ENCODE measurements around the gene ANO2.

The ANO2 gene

DNA sequence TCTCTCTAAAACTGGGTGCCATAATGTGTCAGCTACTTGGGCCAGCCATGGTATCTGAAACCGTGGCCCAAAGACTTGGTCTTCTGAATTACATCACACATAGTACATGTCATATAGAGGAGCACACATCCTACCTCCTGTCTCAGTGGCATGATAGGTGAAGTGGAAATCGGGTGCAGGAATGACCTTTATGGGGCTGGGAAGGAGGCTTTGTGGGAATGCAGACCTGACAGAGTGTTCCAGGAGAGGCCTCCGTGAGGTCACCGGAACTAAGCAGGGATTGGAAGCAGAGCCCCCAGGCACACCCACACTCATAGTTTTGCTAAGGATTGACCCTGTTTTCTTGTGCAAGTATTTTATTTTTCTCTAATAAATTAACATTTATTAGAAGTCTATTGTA lies 430.5 kb downstream of the ANO2 start:
- no peak overlapping the region for H3K4me3 ChIP-seq (ENCODE audit: low read length)
- no peak for DNase-seq (ENCODE audit: low read depth)
- TF ChIP-seq CTCF (conservative IDR thresholded peaks at IDR 0.05; ENCODE audit: low read depth, low read length) = no peak

DNA sequence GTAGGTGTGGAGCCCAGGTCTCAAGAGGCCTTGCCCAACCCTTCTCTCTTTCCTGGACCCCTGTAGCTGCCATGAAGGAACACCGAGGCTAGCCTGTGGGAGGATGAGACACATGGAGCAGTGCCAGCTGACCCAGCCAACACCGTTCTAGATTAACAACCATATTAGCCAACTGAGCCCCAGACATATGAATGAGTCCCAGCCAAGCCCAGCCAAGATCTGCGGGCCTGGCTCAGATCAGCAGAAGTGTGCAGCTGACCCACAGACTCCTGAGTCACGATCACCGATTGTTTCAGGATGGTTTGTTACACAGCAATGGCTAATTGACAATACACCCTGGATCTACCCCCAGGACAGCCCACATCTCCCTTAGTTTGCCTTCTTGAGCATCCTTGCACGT lies 431.0 kb downstream of the ANO2 start:
- no peak for DNase-seq (ENCODE audit: low read depth)
- no peak for TF ChIP-seq CTCF (conservative IDR thresholded peaks at IDR 0.05; ENCODE audit: low read depth, low read length)
- H3K4me3 ChIP-seq (ENCODE audit: low read length) = no peak overlapping the region

- no peak overlapping the region for H3K4me3 ChIP-seq (ENCODE audit: low read length)
- no peak for TF ChIP-seq CTCF (conservative IDR thresholded peaks at IDR 0.05; ENCODE audit: low read depth, low read length)
- no peak for DNase-seq (ENCODE audit: low read depth)
Measured at GRCh38 chr12:5513406-5513805, 431.7 kb downstream of the ANO2 start.
